ENCODE results near the gene USH2A. TPM values are rescaled to one million over a fixed set of nuclear protein-coding genes. Genes with fewer than 3 reads are reported as not detected.

Gene USH2A
- total RNA-seq, 1 experiment from 2014 or later, result 0.80 TPM

GRCh38 chr1:216285052-216285451, 138.2 kb downstream of the USH2A start:
- Histone ChIP-seq H3K4me3 (ENCODE audit: insufficient read depth, low read depth, low read length) (no peak overlapping the region), H3K27me3 (ENCODE audit: control insufficient read depth, insufficient read depth, low read length) (no peaks in the 10 kb centered on the region), H3K36me3 (replicated peaks; ENCODE audit: control insufficient read depth, insufficient read depth, low read length) (no peaks in the 10 kb centered on the region)
- no peak for DNase-seq

GRCh38 chr1:216281757-216282156, 141.5 kb downstream of the USH2A start:
- no peaks in the 10 kb centered on the region for H3K27me3 ChIP-seq (ENCODE audit: control insufficient read depth, insufficient read depth, low read length)
- no peaks in the 10 kb centered on the region for H3K36me3 ChIP-seq (replicated peaks; ENCODE audit: control insufficient read depth, insufficient read depth, low read length)
- H3K4me3 ChIP-seq (ENCODE audit: insufficient read depth, low read depth, low read length), result no peak overlapping the region
- DNase-seq, result no peak

- DNase-seq, result no peak
- Histone ChIP-seq H3K36me3 (replicated peaks; ENCODE audit: control insufficient read depth, insufficient read depth, low read length) (no peaks in the 10 kb centered on the region), H3K27me3 (ENCODE audit: control insufficient read depth, insufficient read depth, low read length) (no peaks in the 10 kb centered on the region), H3K4me3 (ENCODE audit: insufficient read depth, low read depth, low read length) (no peak overlapping the region)
These were observed 153.0 kb downstream of the USH2A start for GRCh38 chr1:216270086-216270773.

GRCh38 chr1:216261631-216262030, 161.6 kb downstream of the USH2A start:
- DNase-seq, result no peak
- H3K4me3 ChIP-seq (ENCODE audit: insufficient read depth, low read depth, low read length), result no peak overlapping the region
- H3K36me3 ChIP-seq (replicated peaks; ENCODE audit: control insufficient read depth, insufficient read depth, low read length), result no peaks in the 10 kb centered on the region
- H3K27me3 ChIP-seq (ENCODE audit: control insufficient read depth, insufficient read depth, low read length), result no peaks in the 10 kb centered on the region

GRCh38 chr1:216258856-216259255, 164.4 kb downstream of the USH2A start:
- H3K4me3 ChIP-seq (ENCODE audit: insufficient read depth, low read depth, low read length), result no peak overlapping the region
- H3K36me3 ChIP-seq (replicated peaks; ENCODE audit: control insufficient read depth, insufficient read depth, low read length), result no peaks in the 10 kb centered on the region
- H3K27me3 ChIP-seq (ENCODE audit: control insufficient read depth, insufficient read depth, low read length), result no peaks in the 10 kb centered on the region
- DNase-seq, result no peak

GRCh38 chr1:216258386-216258785, 164.9 kb downstream of the USH2A start:
- Histone ChIP-seq H3K27me3 (ENCODE audit: control insufficient read depth, insufficient read depth, low read length) (no peaks in the 10 kb centered on the region), H3K36me3 (replicated peaks; ENCODE audit: control insufficient read depth, insufficient read depth, low read length) (no peaks in the 10 kb centered on the region), H3K4me3 (ENCODE audit: insufficient read depth, low read depth, low read length) (no peak overlapping the region)
- no peak for DNase-seq

- H3K36me3 ChIP-seq (replicated peaks; ENCODE audit: control insufficient read depth, insufficient read depth, low read length), result no peaks in the 10 kb centered on the region
- no peak overlapping the region for H3K4me3 ChIP-seq (ENCODE audit: insufficient read depth, low read depth, low read length)
- DNase-seq, result no peak
- no peaks in the 10 kb centered on the region for H3K27me3 ChIP-seq (ENCODE audit: control insufficient read depth, insufficient read depth, low read length)
These were observed 172.4 kb downstream of the USH2A start for GRCh38 chr1:216250861-216251260.

GRCh38 chr1:216248628-216249027, 174.6 kb downstream of the USH2A start:
- DNase-seq, result no peak
- H3K4me3 ChIP-seq (ENCODE audit: insufficient read depth, low read depth, low read length), result no peak overlapping the region
- H3K27me3 ChIP-seq (ENCODE audit: control insufficient read depth, insufficient read depth, low read length), result no peaks in the 10 kb centered on the region
- H3K36me3 ChIP-seq (replicated peaks; ENCODE audit: control insufficient read depth, insufficient read depth, low read length), result no peaks in the 10 kb centered on the region

- H3K4me3 ChIP-seq (ENCODE audit: insufficient read depth, low read depth, low read length), result no peak overlapping the region
- H3K36me3 ChIP-seq (replicated peaks; ENCODE audit: control insufficient read depth, insufficient read depth, low read length), result no peaks in the 10 kb centered on the region
- no peak for DNase-seq
- no peaks in the 10 kb centered on the region for H3K27me3 ChIP-seq (ENCODE audit: control insufficient read depth, insufficient read depth, low read length)
These were observed 175.3 kb downstream of the USH2A start for GRCh38 chr1:216247937-216248336.

GRCh38 chr1:216246577-216247203, 176.6 kb downstream of the USH2A start:
- no peak overlapping the region for H3K4me3 ChIP-seq (ENCODE audit: insufficient read depth, low read depth, low read length)
- H3K27me3 ChIP-seq (ENCODE audit: control insufficient read depth, insufficient read depth, low read length), result no peaks in the 10 kb centered on the region
- no peaks in the 10 kb centered on the region for H3K36me3 ChIP-seq (replicated peaks; ENCODE audit: control insufficient read depth, insufficient read depth, low read length)
- DNase-seq, result peak; percentile 0

- no peak for DNase-seq
- Histone ChIP-seq H3K4me3 (ENCODE audit: insufficient read depth, low read depth, low read length) (no peak overlapping the region), H3K27me3 (ENCODE audit: control insufficient read depth, insufficient read depth, low read length) (no peaks in the 10 kb centered on the region), H3K36me3 (replicated peaks; ENCODE audit: control insufficient read depth, insufficient read depth, low read length) (no peaks in the 10 kb centered on the region)
These were observed 184.4 kb downstream of the USH2A start for GRCh38 chr1:216238844-216239243.

GRCh38 chr1:216237927-216238542, 185.2 kb downstream of the USH2A start:
- H3K4me3 ChIP-seq (ENCODE audit: insufficient read depth, low read depth, low read length), result no peak overlapping the region
- H3K36me3 ChIP-seq (replicated peaks; ENCODE audit: control insufficient read depth, insufficient read depth, low read length), result no peaks in the 10 kb centered on the region
- H3K27me3 ChIP-seq (ENCODE audit: control insufficient read depth, insufficient read depth, low read length), result no peaks in the 10 kb centered on the region
- DNase-seq, result no peak

GRCh38 chr1:216224233-216224632, 199.0 kb downstream of the USH2A start:
- Histone ChIP-seq H3K27me3 (ENCODE audit: control insufficient read depth, insufficient read depth, low read length) (no peaks in the 10 kb centered on the region), H3K36me3 (replicated peaks; ENCODE audit: control insufficient read depth, insufficient read depth, low read length) (no peaks in the 10 kb centered on the region), H3K4me3 (ENCODE audit: insufficient read depth, low read depth, low read length) (no peak overlapping the region)
- no peak for DNase-seq

- no peaks in the 10 kb centered on the region for H3K36me3 ChIP-seq (replicated peaks; ENCODE audit: control insufficient read depth, insufficient read depth, low read length)
These were observed 199.8 kb downstream of the USH2A start for GRCh38 chr1:216223486-216223885.

GRCh38 chr1:216222288-216222687, 201.0 kb downstream of the USH2A start:
- Histone ChIP-seq H3K4me3 (ENCODE audit: insufficient read depth, low read depth, low read length) (no peak overlapping the region), H3K27me3 (ENCODE audit: control insufficient read depth, insufficient read depth, low read length) (no peaks in the 10 kb centered on the region), H3K36me3 (replicated peaks; ENCODE audit: control insufficient read depth, insufficient read depth, low read length) (no peaks in the 10 kb centered on the region)
- no peak for DNase-seq

More at GRCh38 chr1:216223486-216223885, 199.8 kb downstream of the USH2A start:
- Histone ChIP-seq H3K4me3 (ENCODE audit: insufficient read depth, low read depth, low read length) (no peak overlapping the region), H3K27me3 (ENCODE audit: control insufficient read depth, insufficient read depth, low read length) (no peaks in the 10 kb centered on the region)
- no peak for DNase-seq
